SU-DHL-6 (cell line): ENCODE data around the gene CHST12.

Experiments used
- H2AFZ ChIP-seq: fragments of 200-600 bp; sonication (generic); 2 replicates; pipeline ENCODE4 v1.6.1; 2014; ENCODE audit warnings: low read depth, mild to moderate bottlenecking, moderate library complexity, mixed read lengths, antibody characterized with exemption, low read length; ENCODE audit not compliant: severe bottlenecking
- H3F3A ChIP-seq: fragments of 200-600 bp; shearing (Covaris generic); 2 replicates; pipeline ENCODE4 v1.6.0; 2016; ENCODE audit warnings: antibody characterized with exemption, mild to moderate bottlenecking; ENCODE audit not compliant: insufficient read depth
- H3K27ac ChIP-seq: fragments of 200-600 bp; sonication (generic); 2 replicates; pipeline ENCODE4 v1.5.1; 2016; ENCODE audit warnings: low read depth, mild to moderate bottlenecking, low read length, moderate library complexity, mixed read lengths
- H3K27me3 ChIP-seq: fragments of 200-600 bp; sonication (generic), shearing (Covaris generic); 2 replicates; pipeline ENCODE4 v1.6.0; 2014; ENCODE audit warnings: mild to moderate bottlenecking, low read length
- H3K36me3 ChIP-seq: fragments of 200-600 bp; sonication (generic); 2 replicates; pipeline ENCODE4 v1.6.1; 2014; ENCODE audit warnings: mild to moderate bottlenecking, low read length, mixed read lengths
- H3K4me2 ChIP-seq: fragments of 300-600, 200-600 bp; shearing (Covaris generic), sonication (generic); 2 replicates; pipeline ENCODE4 v1.6.0; 2014; ENCODE audit warnings: low read length, low read depth, mild to moderate bottlenecking; ENCODE audit not compliant: poor library complexity, severe bottlenecking
- H3K4me3 ChIP-seq: fragments of 200-600 bp; sonication (generic); 2 replicates; pipeline ENCODE4 v1.5.1; 2014; ENCODE audit warnings: antibody characterized with exemption, low read length, mild to moderate bottlenecking, mixed read lengths; ENCODE audit not compliant: insufficient read depth, poor library complexity, severe bottlenecking
- H3K79me2 ChIP-seq: fragments of 200-600 bp; sonication (generic); 2 replicates; pipeline ENCODE4 v1.6.1; 2014; ENCODE audit warnings: mild to moderate bottlenecking, low read length, moderate library complexity; ENCODE audit not compliant: insufficient read depth
- H3K9ac ChIP-seq: fragments of 200-600 bp; sonication (generic); 2 replicates; pipeline ENCODE4 v1.7.0; 2014; ENCODE audit warnings: mild to moderate bottlenecking, low read length
- H3K9me2 ChIP-seq: fragments of 200-600 bp; sonication (generic); replicated peaks from 2 replicates; pipeline ENCODE4 v1.6.1; 2014; ENCODE audit warnings: low read length; ENCODE audit not compliant: insufficient read depth
- H3K9me3 ChIP-seq: fragments of 200-600 bp; sonication (generic); 2 replicates; pipeline ENCODE4 v1.6.1; 2014; ENCODE audit warnings: low read length, mixed read lengths; ENCODE audit not compliant: insufficient read depth
- H4K20me1 ChIP-seq: fragments of 200-600 bp; sonication (generic); 2 replicates; pipeline ENCODE4 v1.6.1; 2014; ENCODE audit warnings: low read depth, mild to moderate bottlenecking, antibody characterized with exemption, low read length, moderate library complexity, mixed read lengths
- EZH2phosphoT487 ChIP-seq: fragments of 200-600 bp; sonication (generic), shearing (Covaris generic); conservative IDR thresholded peaks from 2 replicates; pipeline ENCODE4 v1.6.1; 2018; ENCODE audit warnings: mild to moderate bottlenecking, antibody characterized with exemption, low read length, moderate library complexity, mixed read lengths
- TF ChIP-seq, protein P1 (sequence below): fragments of 200-600 bp; sonication (generic); IDR thresholded peaks from one replicate; pipeline ENCODE4 v1.5.1; 2017; ENCODE audit warnings: antibody characterized with exemption, mild to moderate bottlenecking, low read length, moderate library complexity; ENCODE audit not compliant: insufficient read depth, poor library complexity, severe bottlenecking

CHST12 gene

DNA sequence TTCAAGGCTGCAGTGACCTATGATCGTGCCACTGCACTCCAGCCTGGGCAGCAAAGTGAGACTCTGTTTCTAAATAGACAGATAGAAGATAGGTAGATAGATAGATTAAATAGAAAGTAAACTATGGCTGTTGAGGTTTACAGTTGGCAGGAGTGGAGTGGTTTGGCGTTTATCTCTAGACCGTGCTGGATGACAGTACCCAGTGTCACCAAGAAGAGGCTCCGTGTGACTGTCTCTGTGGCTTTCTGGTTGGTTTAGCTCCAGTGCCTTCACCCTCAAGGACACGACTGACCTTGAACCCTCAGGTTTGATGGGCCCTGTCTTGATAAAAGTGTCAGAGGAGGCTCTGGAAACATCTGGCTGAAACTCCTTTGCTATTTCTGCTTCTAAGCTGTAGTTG is 31.7 kb downstream of the CHST12 start:
- H3K9ac ChIP-seq, result no peak overlapping the region
- H3K9me3 ChIP-seq, result no peaks in the 10 kb centered on the region
- no peaks in the 10 kb centered on the region for H3K9me2 ChIP-seq
- H3K27ac ChIP-seq, result no peak overlapping the region
- no peak overlapping the region for H3K4me2 ChIP-seq
- H3F3A ChIP-seq, result no peaks in the 10 kb centered on the region
- no peaks in the 10 kb centered on the region for H4K20me1 ChIP-seq
- H3K36me3 ChIP-seq, result no peaks in the 10 kb centered on the region
- no peak for TF ChIP-seq EZH2phosphoT487
- TF ChIP-seq, protein P1, sequence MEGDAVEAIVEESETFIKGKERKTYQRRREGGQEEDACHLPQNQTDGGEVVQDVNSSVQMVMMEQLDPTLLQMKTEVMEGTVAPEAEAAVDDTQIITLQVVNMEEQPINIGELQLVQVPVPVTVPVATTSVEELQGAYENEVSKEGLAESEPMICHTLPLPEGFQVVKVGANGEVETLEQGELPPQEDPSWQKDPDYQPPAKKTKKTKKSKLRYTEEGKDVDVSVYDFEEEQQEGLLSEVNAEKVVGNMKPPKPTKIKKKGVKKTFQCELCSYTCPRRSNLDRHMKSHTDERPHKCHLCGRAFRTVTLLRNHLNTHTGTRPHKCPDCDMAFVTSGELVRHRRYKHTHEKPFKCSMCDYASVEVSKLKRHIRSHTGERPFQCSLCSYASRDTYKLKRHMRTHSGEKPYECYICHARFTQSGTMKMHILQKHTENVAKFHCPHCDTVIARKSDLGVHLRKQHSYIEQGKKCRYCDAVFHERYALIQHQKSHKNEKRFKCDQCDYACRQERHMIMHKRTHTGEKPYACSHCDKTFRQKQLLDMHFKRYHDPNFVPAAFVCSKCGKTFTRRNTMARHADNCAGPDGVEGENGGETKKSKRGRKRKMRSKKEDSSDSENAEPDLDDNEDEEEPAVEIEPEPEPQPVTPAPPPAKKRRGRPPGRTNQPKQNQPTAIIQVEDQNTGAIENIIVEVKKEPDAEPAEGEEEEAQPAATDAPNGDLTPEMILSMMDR, result no peak
- H2AFZ ChIP-seq, result no peak overlapping the region
- no peaks in the 10 kb centered on the region for H3K27me3 ChIP-seq
- no peaks in the 10 kb centered on the region for H3K79me2 ChIP-seq
- H3K4me3 ChIP-seq, result no peak overlapping the region

GRCh38 chr7:2436341-2437104 is 33.1 kb downstream of the CHST12 start:
- Histone ChIP-seq H3K9ac (no peak overlapping the region), H3K79me2 (no peaks in the 10 kb centered on the region)

GRCh38 chr7:2437136-2437535 is 33.7 kb downstream of the CHST12 start:
- Histone ChIP-seq H3K9ac (no peak overlapping the region), H3K27me3 (no peaks in the 10 kb centered on the region), H3K9me2 (no peaks in the 10 kb centered on the region), H3K4me3 (no peak overlapping the region), H4K20me1 (no peaks in the 10 kb centered on the region), H3F3A (no peaks in the 10 kb centered on the region), H3K4me2 (no peak overlapping the region), H3K27ac (no peak overlapping the region), H2AFZ (no peak overlapping the region), H3K36me3 (no peaks in the 10 kb centered on the region), H3K79me2 (no peaks in the 10 kb centered on the region), H3K9me3 (no peaks in the 10 kb centered on the region)
- TF ChIP-seq EZH2phosphoT487, result no peak
- TF ChIP-seq, protein P1, result no peak

More at GRCh38 chr7:2436341-2437104, 33.1 kb downstream of the CHST12 start:
- Histone ChIP-seq H3K27ac (no peak overlapping the region), H2AFZ (no peak overlapping the region), H3K4me2 (no peak overlapping the region), H3K9me3 (no peaks in the 10 kb centered on the region), H4K20me1 (no peaks in the 10 kb centered on the region), H3K27me3 (no peaks in the 10 kb centered on the region), H3K36me3 (no peaks in the 10 kb centered on the region), H3K4me3 (no peak overlapping the region), H3F3A (no peaks in the 10 kb centered on the region), H3K9me2 (no peaks in the 10 kb centered on the region)
- TF ChIP-seq EZH2phosphoT487, result no peak

- Histone ChIP-seq H3K27ac (no peak overlapping the region), H3F3A (no peaks in the 10 kb centered on the region), H3K9me3 (no peaks in the 10 kb centered on the region), H3K9ac (no peak overlapping the region), H3K4me2 (no peak overlapping the region), H3K36me3 (no peaks in the 10 kb centered on the region), H3K4me3 (no peak overlapping the region), H2AFZ (no peak overlapping the region), H3K9me2 (no peaks in the 10 kb centered on the region), H3K27me3 (no peaks in the 10 kb centered on the region), H4K20me1 (no peaks in the 10 kb centered on the region), H3K79me2 (no peaks in the 10 kb centered on the region)
- no peak for TF ChIP-seq EZH2phosphoT487
- TF ChIP-seq, protein P1, result no peak
These were observed 34.2 kb downstream of the CHST12 start for GRCh38 chr7:2437537-2438148.
